B cell (primary cell): Measurements from ENCODE around the gene TP63. TPM values are rescaled to one million over a fixed set of nuclear protein-coding genes. Genes with fewer than 3 reads are reported as not detected.

Experiments used
- ATAC-seq: fragments of 200-7000 bp; cut with Tn5 transposase; one replicate; pipeline ENCODE4 v1.10.0; 2021; ENCODE audit warnings: low read depth, mild to moderate bottlenecking, moderate number of reproducible peaks, moderate library complexity
- CTCF ChIA-PET: fragments of 350-600 bp; sonication (Branson Sonifier 250); formaldehyde crosslinking; loops from one replicate; lab custom pipeline; 2021; ENCODE audit warnings: antibody characterized with exemption, inconsistent platforms; lab: Charles Lee
- POLR2A ChIA-PET: fragments of 350-600 bp; sonication (Branson Sonifier 250); formaldehyde crosslinking; loops from one replicate; lab custom pipeline; 2021; ENCODE audit warnings: antibody characterized with exemption; lab: Charles Lee
- DNase-seq: peaks from one replicate; pipeline ENCODE4 v3.0.0; 2013
- H2AFZ ChIP-seq: 2 replicates; pipeline ENCODE4 v1.6.1; 2012; ENCODE audit warnings: mild to moderate bottlenecking, low read depth, low read length; ENCODE audit not compliant: insufficient read depth, poor library complexity, severe bottlenecking
- H3K27ac ChIP-seq, 2 donors: 1 replicate in 1 of 2; 2 replicates in 1 of 2; pipeline ENCODE4 v1.5.1; 2012 to 2013; ENCODE audit warnings: low read length in 2 of 2, mild to moderate bottlenecking in 2 of 2, moderate library complexity in 1 of 2
- H3K27me3 ChIP-seq, 4 experiments: fragments of 200-600 bp in 1 of 4; sonication (generic) in 1 of 4; replicated peaks in 1 of 4; 1 replicate in 2 of 4; 2 replicates in 2 of 4; pipeline versions ENCODE4 v1.6.1 to v1.7.0; 2013 to 2016; ENCODE audit warnings: low read length in 3 of 4, mild to moderate bottlenecking in 2 of 4, mixed read lengths in 1 of 4, moderate library complexity in 1 of 4; ENCODE audit not compliant: insufficient read depth in 4 of 4, control insufficient read depth in 3 of 4; ENCODE audit errors: control extremely low read depth in 1 of 4
- H3K36me3 ChIP-seq, 2 experiments: replicated peaks in 1 of 2; 1 replicate in 1 of 2; 2 replicates in 1 of 2; pipeline versions ENCODE4 v1.6.1 to v1.7.1; 2013; ENCODE audit warnings: low read length in 1 of 2; ENCODE audit not compliant: insufficient read depth in 2 of 2, control insufficient read depth in 1 of 2; ENCODE audit errors: control extremely low read depth in 1 of 2, extremely low read depth in 1 of 2
- H3K4me1 ChIP-seq, 2 donors: fragments of 200-600 bp in 1 of 2; sonication (generic) in 1 of 2; 1 replicate in 1 of 2; 2 replicates in 1 of 2; pipeline versions ENCODE4 v1.5.1 to v1.6.1; 2013 to 2017; ENCODE audit warnings: low read length in 2 of 2; ENCODE audit not compliant: control insufficient read depth in 2 of 2, insufficient read depth in 2 of 2
- H3K4me2 ChIP-seq: replicated peaks from 2 replicates; pipeline ENCODE3; 2012; ENCODE audit warnings: mild to moderate bottlenecking, low read depth, low read length; ENCODE audit not compliant: poor library complexity, severe bottlenecking
- H3K4me3 ChIP-seq, 5 experiments: fragments of 200-600 bp in 1 of 5; sonication (generic) in 1 of 5; 1 replicate in 3 of 5; 2 replicates in 2 of 5; pipeline versions ENCODE4 v1.5.1 to v1.7.0; 2011 to 2016; ENCODE audit warnings: low read length in 4 of 5, mild to moderate bottlenecking in 4 of 5, low read depth in 2 of 5, control low read depth in 1 of 5, moderate library complexity in 1 of 5; ENCODE audit not compliant: insufficient read depth in 1 of 5; ENCODE audit errors: control extremely low read depth in 1 of 5, extremely low read depth in 1 of 5
- H3K79me2 ChIP-seq: fragments of 200-600 bp; sonication (generic); one replicate; pipeline ENCODE4 v1.6.0; 2016; ENCODE audit warnings: low read length; ENCODE audit not compliant: control insufficient read depth, insufficient read depth
- H3K9ac ChIP-seq: fragments of 200-600 bp; sonication (generic); 2 replicates; pipeline ENCODE4 v1.6.1; 2017; ENCODE audit warnings: mild to moderate bottlenecking, low read length, moderate library complexity
- H3K9me3 ChIP-seq, 3 donors: one replicate each; pipeline versions ENCODE4 v1.6.1 to v1.7.1; 2013; ENCODE audit warnings: low read length in 2 of 3; ENCODE audit not compliant: control insufficient read depth in 2 of 3, insufficient read depth in 1 of 3; ENCODE audit errors: control extremely low read depth in 1 of 3
- H4K20me1 ChIP-seq: 2 replicates; pipeline ENCODE4 v1.6.0; 2012; ENCODE audit warnings: mild to moderate bottlenecking, low read length; ENCODE audit not compliant: insufficient read depth, control insufficient read depth, poor library complexity, severe bottlenecking
- H3K27ac Mint-ChIP-seq: one replicate; pipeline ENCODE4 v1.8.0; 2021; ENCODE audit warnings: mixed read lengths
- H3K27me3 Mint-ChIP-seq: one replicate; pipeline ENCODE4 v1.8.0; 2021; ENCODE audit warnings: mixed read lengths
- H3K4me1 Mint-ChIP-seq: one replicate; pipeline ENCODE4 v1.8.0; 2021; ENCODE audit warnings: mixed read lengths
- H3K4me3 Mint-ChIP-seq: one replicate; pipeline ENCODE4 v1.8.0; 2021; ENCODE audit warnings: mixed read lengths
- H3K9me3 Mint-ChIP-seq: one replicate; pipeline ENCODE4 v1.8.0; 2022; ENCODE audit warnings: mixed read lengths; ENCODE audit not compliant: insufficient read depth
- CTCF ChIP-seq: fragments of 200-600 bp; IDR thresholded peaks from one replicate; pipeline ENCODE4 v1.8.0; 2022; ENCODE audit warnings: antibody characterized with exemption, mild to moderate bottlenecking
- EZH2 ChIP-seq: IDR thresholded peaks from 2 replicates; pipeline ENCODE4 v1.6.1; 2012; ENCODE audit warnings: borderline replicate concordance, low read depth, mild to moderate bottlenecking, moderate library complexity, low read length; ENCODE audit not compliant: insufficient read depth, poor library complexity, severe bottlenecking
- WGBS: methylation state at CpG from one replicate; pipeline ENCODE4 v1.1.5; 2013; ENCODE audit warnings: missing lambda C conversion rate; ENCODE audit not compliant: insufficient coverage; 5-methylcytosine and 5-hydroxymethylcytosine counted together
- intact Hi-C: fragments of 100-400 bp; cut with micrococcal nuclease; formaldehyde crosslinking; loops from one replicate; pipeline ENCODE4 v1.10.0; 2022
- polyA plus RNA-seq: library from polyadenylated mRNA; depleted of rRNA; stranded (reverse); fragments of >200 nt; gene quantifications from 2 replicates; pipeline ENCODE4 v1.2.3, GENCODE V29; 2012
- total RNA-seq, 2 donors: library from RNA; stranded (reverse); fragments of 120-200 nt in 1 of 2; gene quantifications; 1 replicate in 1 of 2; 2 replicates in 1 of 2; pipeline versions ENCODE4 v1.2.3 to v1.2.4, GENCODE V29; 2013 to 2022

The TP63 gene
- total and polyA plus RNA-seq, 2 donors (not counting 1 experiment from before 2014, with no cell fraction given) = 1.2 to 2.0 TPM

GRCh38 chr3:189898559-189899153 is 267.5 kb downstream of the TP63 start:
- no peak overlapping the region for H2AFZ ChIP-seq
- no peak overlapping the region for H3K27ac ChIP-seq
- DNase-seq (no peak), ATAC-seq (no peak)
- intact Hi-C loops = no loop called here
- no peaks in the 10 kb centered on the region for H3K27me3 Mint-ChIP-seq
- POLR2A ChIA-PET = no interaction called here
- no peaks in the 10 kb centered on the region for H3K27me3 ChIP-seq
- H3K9ac ChIP-seq = no peak overlapping the region
- H4K20me1 ChIP-seq = no peaks in the 10 kb centered on the region
- H3K4me3 Mint-ChIP-seq = no peak overlapping the region
- no peaks in the 10 kb centered on the region for H3K4me1 ChIP-seq
- H3K79me2 ChIP-seq = no peaks in the 10 kb centered on the region
- no peak overlapping the region for H3K4me3 ChIP-seq
- H3K9me3 ChIP-seq = peaks cover 0 to 2% (median 0%) of the 10 kb centered on the region in 3 donors
- H3K27ac Mint-ChIP-seq = no peak overlapping the region
- TF ChIP-seq EZH2 (no peak), CTCF (no peak)
- no CpG with 5 or more reads among the region's 1 CpG for WGBS
- CTCF ChIA-PET = no interaction called here
- H3K4me1 Mint-ChIP-seq = no peaks in the 10 kb centered on the region
- H3K36me3 ChIP-seq = no peaks in the 10 kb centered on the region
- no peaks in the 10 kb centered on the region for H3K9me3 Mint-ChIP-seq
- H3K4me2 ChIP-seq = no peak overlapping the region

- H3K27me3 ChIP-seq = no peaks in the 10 kb centered on the region
- no peaks in the 10 kb centered on the region for H4K20me1 ChIP-seq
- DNase-seq (no peak), ATAC-seq (no peak)
- Mint-ChIP-seq H3K4me1 (no peaks in the 10 kb centered on the region), H3K9me3 (no peaks in the 10 kb centered on the region), H3K4me3 (no peak overlapping the region), H3K27me3 (no peaks in the 10 kb centered on the region), H3K27ac (no peak overlapping the region)
- H3K27ac ChIP-seq = no peak overlapping the region
- H2AFZ ChIP-seq = no peak overlapping the region
- intact Hi-C loops = no loop called here
- no peaks in the 10 kb centered on the region for H3K4me1 ChIP-seq
- H3K4me3 ChIP-seq = no peak overlapping the region
- TF ChIP-seq EZH2 (no peak), CTCF (no peak)
- no peaks in the 10 kb centered on the region for H3K79me2 ChIP-seq
- H3K9ac ChIP-seq = no peak overlapping the region
- CTCF ChIA-PET = no interaction called here
- WGBS = no CpG with 5 or more reads among the region's 3 CpGs
- POLR2A ChIA-PET = no interaction called here
- H3K4me2 ChIP-seq = no peak overlapping the region
- H3K36me3 ChIP-seq = no peaks in the 10 kb centered on the region
- H3K9me3 ChIP-seq = peaks cover 0 to 2% (median 0%) of the 10 kb centered on the region in 3 donors
Measured at GRCh38 chr3:189899186-189899585, 268.0 kb downstream of the TP63 start.
